Transverse colon (tissue), 4 donors: Measurements from ENCODE around the gene LRRC4.

Source experiments
- CTCF ChIP-seq, 5 experiments: fragments of 200-600 bp in 3 of 5; fragments of 450-650 bp in 2 of 5; sonication (generic) in 3 of 5; IDR thresholded peaks; 1 replicate in 2 of 5; 2 replicates in 3 of 5; pipeline ENCODE4 v1.5.1; 2016 to 2017; ENCODE audit warnings: antibody characterized with exemption in 5 of 5, inconsistent platforms in 3 of 5, mild to moderate bottlenecking in 2 of 5, moderate library complexity in 1 of 5
- EP300 ChIP-seq: sonication (generic); formaldehyde crosslinking; IDR thresholded peaks from one replicate; pipeline ENCODE4 v1.6.1; 2017; ENCODE audit warnings: antibody characterized with exemption, low read depth
- POLR2A ChIP-seq: fragments of 450-650 bp; IDR thresholded peaks from one replicate; pipeline ENCODE4 v1.6.1; 2016; ENCODE audit warnings: antibody characterized with exemption, mild to moderate bottlenecking, moderate library complexity
- POLR2AphosphoS5 ChIP-seq, 3 donors: sonication (generic); formaldehyde crosslinking; IDR thresholded peaks; one replicate each; pipeline ENCODE4 v1.6.1; 2016; ENCODE audit warnings: antibody characterized with exemption in 3 of 3

- TF ChIP-seq POLR2A = no peak
- no peak for TF ChIP-seq POLR2AphosphoS5 (IDR thresholded peaks at IDR 0.05)
- TF ChIP-seq CTCF (IDR thresholded peaks at IDR 0.05) = no peak
- no peak for TF ChIP-seq EP300
Measured at GRCh38 chr7:128065872-128066271, 34.6 kb upstream of the LRRC4 start.
